NCI-H1694 (cell line): ENCODE results near the gene TGFB1I1.
"Not testable (repeated sequence)": the region's sequence is repeated elsewhere in the genome, so short reads cannot be mapped to it uniquely, and the experiment has no call there.

Source experiments
- DNase-seq: peaks from one replicate; lab custom pipeline; 2025; lab: John Stamatoyannopoulos, UW

TGFB1I1 gene

DNA sequence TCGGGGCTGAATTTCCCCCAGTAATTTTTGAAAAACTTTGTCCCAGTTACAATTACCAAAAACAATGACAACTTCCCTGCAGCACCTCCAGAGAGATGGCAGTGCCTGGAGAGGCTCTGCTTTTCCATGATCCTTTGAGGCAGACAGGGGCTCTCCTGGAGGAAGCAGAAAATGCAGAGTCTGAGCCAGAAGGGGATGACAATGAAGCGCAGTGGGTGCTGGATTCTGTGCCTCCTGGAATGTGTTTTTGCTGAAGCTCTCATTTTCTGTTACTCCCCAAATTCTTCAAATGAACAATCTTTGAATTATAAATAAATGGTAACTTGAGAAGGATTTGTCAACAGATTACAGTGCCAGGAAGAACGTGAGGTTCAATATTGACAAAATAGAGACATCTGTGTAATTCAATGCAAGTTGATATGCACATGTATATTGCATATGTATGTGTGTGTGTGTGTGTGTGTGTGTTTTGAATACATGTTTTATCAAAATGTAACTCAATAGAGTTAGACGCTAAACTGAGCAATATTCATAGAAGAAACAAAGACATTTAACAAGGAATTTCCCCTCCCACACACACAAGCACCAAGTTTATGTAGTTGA, 45.9 kb downstream of the TGFB1I1 start:
- DNase-seq: no peak

DNA sequence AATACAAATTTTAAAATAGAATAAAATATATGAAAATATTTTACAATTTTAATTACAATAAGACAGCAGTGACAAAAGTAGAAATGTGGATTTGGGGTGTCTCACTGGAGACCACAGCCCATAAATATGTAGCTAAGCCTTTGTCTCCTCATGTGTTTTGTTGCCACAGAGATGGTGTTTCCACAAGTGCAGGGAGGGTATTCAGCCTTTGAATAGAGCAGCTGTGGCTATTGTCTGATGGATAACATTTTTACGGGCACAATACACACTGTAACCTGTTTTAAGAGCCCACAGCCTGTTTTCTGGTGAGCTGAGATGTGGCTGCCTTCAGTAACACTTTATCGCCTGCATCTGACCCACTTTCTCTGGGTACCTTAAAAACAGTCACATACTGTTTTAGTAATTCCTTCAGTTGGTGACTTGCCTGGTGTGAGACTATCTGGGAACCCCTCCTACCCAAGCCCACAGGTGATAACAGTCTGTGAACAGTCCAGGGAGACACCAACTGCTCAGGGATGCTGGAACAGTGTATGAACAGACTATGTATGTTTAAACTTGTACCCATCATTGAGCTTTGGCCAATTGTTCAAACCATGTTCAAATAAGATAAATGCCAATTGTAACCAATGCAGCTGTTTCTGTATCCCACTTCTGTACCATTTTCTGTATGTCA, 47.9 kb downstream of the TGFB1I1 start:
- DNase-seq: no peak

GRCh38 chr16:31521368-31521767, 49.4 kb downstream of the TGFB1I1 start:
- DNase-seq: no peak

DNA sequence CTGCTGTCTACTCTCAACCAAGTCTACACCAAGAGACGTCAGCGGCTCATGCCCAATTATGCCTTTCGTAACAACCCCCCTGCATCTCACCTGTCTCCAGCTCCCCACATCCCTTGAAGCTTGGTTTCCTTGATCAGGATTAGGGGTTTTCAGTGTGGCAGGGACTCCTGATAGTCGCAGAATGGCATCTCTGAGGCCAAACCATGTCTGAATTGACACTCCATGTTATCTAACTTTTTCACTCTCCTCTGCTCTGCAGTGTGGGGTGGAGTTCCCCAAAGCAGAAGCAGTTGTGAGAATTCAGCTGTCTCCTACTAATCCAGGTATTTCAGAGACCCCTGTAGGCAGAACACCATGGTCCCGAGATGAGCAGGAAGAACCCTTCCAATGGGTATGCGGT, 50.1 kb downstream of the TGFB1I1 start:
- no peak for DNase-seq

DNA sequence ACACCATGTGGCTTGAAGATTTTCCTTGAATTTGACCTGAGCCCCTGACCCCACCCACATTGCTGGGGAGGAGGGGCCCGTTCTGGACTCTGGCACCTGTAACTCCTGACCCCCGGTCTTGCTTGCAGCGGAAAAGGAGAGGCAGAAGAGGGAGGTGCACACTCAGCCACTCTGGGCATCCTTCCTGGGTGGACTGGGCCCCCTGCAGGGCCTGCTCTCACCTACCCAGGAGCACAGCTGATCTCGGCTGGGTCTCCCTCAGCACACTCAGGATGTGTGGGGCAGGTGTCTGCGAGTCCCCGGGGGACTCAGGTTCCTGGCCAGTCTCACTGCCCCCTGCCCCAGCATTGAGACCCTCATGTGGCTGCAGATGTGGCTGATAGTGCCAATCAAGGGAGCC, 51.8 kb downstream of the TGFB1I1 start:
- DNase-seq: not testable (repeated sequence)

DNA sequence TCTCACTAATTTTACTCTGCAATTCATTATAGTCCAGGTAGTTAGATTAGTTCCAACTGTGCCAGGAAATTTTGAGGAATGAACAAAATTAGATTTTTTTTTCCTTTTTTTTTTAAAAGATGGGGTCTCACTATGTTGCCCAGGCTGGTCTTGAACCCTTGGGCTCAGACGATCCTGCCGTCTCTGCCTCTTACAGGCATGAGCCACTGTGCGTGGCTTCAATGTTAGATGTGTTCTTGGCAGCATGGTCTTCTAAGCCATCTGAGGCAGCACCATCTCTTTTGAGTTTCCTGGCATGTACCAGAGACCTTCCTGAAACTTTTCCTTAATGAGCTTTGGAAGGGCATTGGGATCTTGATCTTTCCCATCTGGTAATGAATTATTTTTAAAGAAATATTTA, 53.2 kb downstream of the TGFB1I1 start:
- no peak for DNase-seq
